ENCODE measurements around the gene IL37.

GRCh38 chr2:112877423-112877822 lies 33.5 kb upstream of the IL37 start:
- TF ChIP-seq, protein P1, sequence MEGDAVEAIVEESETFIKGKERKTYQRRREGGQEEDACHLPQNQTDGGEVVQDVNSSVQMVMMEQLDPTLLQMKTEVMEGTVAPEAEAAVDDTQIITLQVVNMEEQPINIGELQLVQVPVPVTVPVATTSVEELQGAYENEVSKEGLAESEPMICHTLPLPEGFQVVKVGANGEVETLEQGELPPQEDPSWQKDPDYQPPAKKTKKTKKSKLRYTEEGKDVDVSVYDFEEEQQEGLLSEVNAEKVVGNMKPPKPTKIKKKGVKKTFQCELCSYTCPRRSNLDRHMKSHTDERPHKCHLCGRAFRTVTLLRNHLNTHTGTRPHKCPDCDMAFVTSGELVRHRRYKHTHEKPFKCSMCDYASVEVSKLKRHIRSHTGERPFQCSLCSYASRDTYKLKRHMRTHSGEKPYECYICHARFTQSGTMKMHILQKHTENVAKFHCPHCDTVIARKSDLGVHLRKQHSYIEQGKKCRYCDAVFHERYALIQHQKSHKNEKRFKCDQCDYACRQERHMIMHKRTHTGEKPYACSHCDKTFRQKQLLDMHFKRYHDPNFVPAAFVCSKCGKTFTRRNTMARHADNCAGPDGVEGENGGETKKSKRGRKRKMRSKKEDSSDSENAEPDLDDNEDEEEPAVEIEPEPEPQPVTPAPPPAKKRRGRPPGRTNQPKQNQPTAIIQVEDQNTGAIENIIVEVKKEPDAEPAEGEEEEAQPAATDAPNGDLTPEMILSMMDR (IDR thresholded peaks at IDR 0.05; ENCODE audit: insufficient read depth, low read depth, low read length): no peak
- TF ChIP-seq EZH2 (IDR thresholded peaks at IDR 0.05; ENCODE audit: insufficient read depth, low read length): no peak
